Sciatic nerve (tissue), 2 donors: ENCODE data around the gene PHOX2B. TPM values are rescaled to one million over a fixed set of nuclear protein-coding genes. Genes with fewer than 3 reads are reported as not detected.
"Not testable (repeated sequence)": the region's sequence is repeated elsewhere in the genome, so short reads cannot be mapped to it uniquely, and the experiment has no call there.

Experiments
- ATAC-seq: fragments of 200-7000 bp; cut with Tn5 transposase; one replicate; pipeline ENCODE4 v1.9.1; 2020; ENCODE audit warnings: mild to moderate bottlenecking, moderate library complexity
- DNase-seq: peaks from one replicate; pipeline ENCODE4 v3.0.0-alpha.2; 2020; ENCODE audit warnings: low spot score
- intact Hi-C: fragments of 100-400 bp; cut with DNase I; formaldehyde crosslinking; loops from one replicate; pipeline ENCODE4 v1.14.2; 2022
- total RNA-seq: library from RNA; stranded (reverse); fragmentation: NEBNext Ultra II Directional; extraction: Animal tissue kit (Norgen Biotek cat#: 25700); gene quantifications from one replicate; pipeline ENCODE4 v1.2.1, GENCODE V29; 2021
- donor health status: DM: no; HTN: no; CAD: no.
- donor health status: DM: no; HTN: no; CAD: no.

Gene PHOX2B
- total RNA-seq, 1 donor from 2014 or later: not detected

- no peak for DNase-seq
Observed at GRCh38 chr4:41750121-41750625, 1.6 kb upstream of the PHOX2B start.

GRCh38 chr4:41749631-41750039 lies 1.1 kb upstream of the PHOX2B start:
- intact Hi-C loops: no loop called here
- no peak for ATAC-seq
- DNase-seq: no peak

More at GRCh38 chr4:41750121-41750625, 1.6 kb upstream of the PHOX2B start:
- intact Hi-C loops: no loop called here
- ATAC-seq: no peak

GRCh38 chr4:41748074-41748570 lies 403 bp downstream of the PHOX2B start:
- DNase-seq: no peak
- no peak for ATAC-seq
- intact Hi-C loops: no loop called here

- no peak for ATAC-seq
- intact Hi-C loops: no loop called here
- no peak for DNase-seq
Observed at GRCh38 chr4:41747230-41748055, 1.1 kb downstream of the PHOX2B start.

GRCh38 chr4:41746440-41747229 lies 1.9 kb downstream of the PHOX2B start:
- ATAC-seq: no peak
- no peak for DNase-seq
- intact Hi-C loops: no loop called here

- intact Hi-C loops: no loop called here
- DNase-seq: no peak
- no peak for ATAC-seq
Observed at GRCh38 chr4:41746025-41746439, 2.5 kb downstream of the PHOX2B start.

- ATAC-seq (no peak), DNase-seq (no peak)
- intact Hi-C loops: no loop called here
Observed at GRCh38 chr4:41745292-41746024, 3.1 kb downstream of the PHOX2B start.

GRCh38 chr4:41744572-41745291 lies 3.8 kb downstream of the PHOX2B start:
- DNase-seq: no peak
- ATAC-seq: no peak
- intact Hi-C loops: no loop called here

- ATAC-seq (no peak), DNase-seq (no peak)
- intact Hi-C loops: no loop called here
Observed at GRCh38 chr4:41741354-41741753, 7.2 kb downstream of the PHOX2B start.

- DNase-seq, ATAC-seq, intact Hi-C loops: not testable (repeated sequence)
Observed at GRCh38 chr4:41737491-41737890, 11.0 kb downstream of the PHOX2B start.

- DNase-seq: no peak
- intact Hi-C loops: no loop called here
- ATAC-seq: no peak
Observed at GRCh38 chr4:41734371-41734770, 14.2 kb downstream of the PHOX2B start.

- ATAC-seq (no peak), DNase-seq (no peak)
- intact Hi-C loops: no loop called here
Observed at GRCh38 chr4:41731569-41732126, 16.9 kb downstream of the PHOX2B start.

- intact Hi-C loops: loop anchor here (10.0 kb wide), 1 partner anchor 1036 kb away; no protein-coding TSS in a partner anchor
- DNase-seq (no peak), ATAC-seq (no peak)
Observed at GRCh38 chr4:41728573-41728913, 20.0 kb downstream of the PHOX2B start.

GRCh38 chr4:41727861-41728572 lies 20.5 kb downstream of the PHOX2B start:
- DNase-seq (no peak), ATAC-seq (no peak)
- intact Hi-C loops: loop anchor here (10.0 kb wide), 1 partner anchor 1037 kb away; no protein-coding TSS in a partner anchor

- intact Hi-C loops: loop anchor here (10.0 kb wide), 1 partner anchor 1040 kb away; no protein-coding TSS in a partner anchor
- DNase-seq (no peak), ATAC-seq (no peak)
Observed at GRCh38 chr4:41725254-41725653, 23.3 kb downstream of the PHOX2B start.

- no peak for ATAC-seq
- no peak for DNase-seq
- intact Hi-C loops: loop anchor here (10.0 kb wide), 1 partner anchor 1042 kb away; no protein-coding TSS in a partner anchor
Observed at GRCh38 chr4:41723286-41723685, 25.2 kb downstream of the PHOX2B start.

- ATAC-seq (no peak), DNase-seq (no peak)
- intact Hi-C loops: loop anchor here (10.0 kb wide), 1 partner anchor 1043 kb away; no protein-coding TSS in a partner anchor
Observed at GRCh38 chr4:41722181-41722580, 26.3 kb downstream of the PHOX2B start.
